Lower leg skin (tissue), 4 donors: ENCODE data around the gene BTN3A1. TPM values are rescaled to one million over a fixed set of nuclear protein-coding genes. Genes with fewer than 3 reads are reported as not detected.
"Not testable (repeated sequence)": the region's sequence is repeated elsewhere in the genome, so short reads cannot be mapped to it uniquely, and the experiment has no call there.

Experiments
- DNase-seq, 2 donors: peaks; one replicate each; pipeline ENCODE4 v3.0.0-alpha.2; 2019; ENCODE audit warnings: low spot score in 2 of 2
- H3K4me3 ChIP-seq: fragments of 200-600 bp; sonication (generic); 2 replicates; pipeline ENCODE4 v1.5.1; 2017; ENCODE audit warnings: mild to moderate bottlenecking, low read depth; ENCODE audit not compliant: poor library complexity, severe bottlenecking
- POLR2A ChIP-seq, 2 donors: fragments of 450-650 bp; IDR thresholded peaks; one replicate each; pipeline ENCODE4 v1.6.1; 2016 to 2017; ENCODE audit warnings: antibody characterized with exemption in 2 of 2, mild to moderate bottlenecking in 1 of 2, moderate library complexity in 1 of 2
- WGBS, 2 donors: methylation state at CpG; one replicate each; pipeline ENCODE4 v1.1.5; 2018; 5-methylcytosine and 5-hydroxymethylcytosine counted together
- intact Hi-C: fragments of 100-400 bp; cut with DNase I; formaldehyde crosslinking; loops from one replicate; pipeline ENCODE4 v1.15.0; 2023; ENCODE audit warnings: low total_unique reads
- total RNA-seq, 4 donors: library from RNA; depleted of rRNA; stranded (reverse); fragments of >200 nt; gene quantifications; one replicate each; pipeline ENCODE4 v1.1.0, GENCODE V29; 2016
- TF ChIP-seq, protein P1 (sequence below), 3 donors: fragments of 450-650 bp; IDR thresholded peaks; one replicate each; pipeline ENCODE4 v1.5.1; 2016; ENCODE audit warnings: antibody characterized with exemption in 3 of 3, mild to moderate bottlenecking in 3 of 3, moderate library complexity in 2 of 3

The BTN3A1 gene
- total RNA-seq, 4 donors from 2014 or later, result 10.4 to 17.7 (median 15.1) TPM

DNA sequence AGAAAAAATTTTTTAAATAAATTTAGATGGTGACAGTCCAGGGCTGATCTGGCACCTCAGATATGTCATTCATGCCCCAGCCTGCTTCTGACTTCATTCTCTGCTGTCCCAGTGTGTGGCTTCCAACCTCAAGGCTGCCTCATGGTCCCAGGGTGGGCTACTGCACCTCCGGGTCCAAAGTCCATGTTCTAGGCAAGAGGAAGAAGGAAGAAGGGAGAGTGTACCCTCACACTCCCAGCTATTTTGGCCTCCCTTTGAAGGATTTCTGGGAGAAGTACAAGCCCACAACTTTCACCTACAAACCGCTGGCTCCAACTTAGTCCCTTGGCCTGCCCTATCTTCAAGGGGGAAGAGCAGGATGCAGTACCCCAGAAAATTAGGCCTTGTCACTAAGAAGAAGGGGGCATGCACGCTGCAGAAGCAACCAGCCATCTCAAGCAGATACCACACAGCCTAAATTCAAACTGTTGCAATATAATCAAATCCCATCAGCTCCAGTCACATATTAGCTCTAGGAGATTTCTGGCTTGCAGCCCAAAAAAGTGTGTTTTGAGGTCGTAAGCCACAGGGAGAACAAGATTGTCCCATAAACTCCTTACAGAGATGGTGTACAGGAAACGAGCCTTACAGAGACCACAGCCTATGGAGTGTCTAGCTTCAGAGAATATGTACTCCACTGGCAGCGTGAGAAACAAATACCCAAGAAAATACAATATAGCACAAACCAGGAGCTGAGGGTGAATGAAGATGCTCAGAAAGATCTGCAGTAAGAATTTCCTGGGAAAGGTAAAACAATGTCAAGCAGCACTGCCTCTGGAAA lies 38.0 kb upstream of the BTN3A1 start:
- no peak for DNase-seq
- no peak overlapping the region for H3K4me3 ChIP-seq
- 47 to 52% methylated on average over 6 of the region's 6 CpGs for WGBS, 2 donors
- intact Hi-C loops, result no loop called here
- TF ChIP-seq, protein P1, sequence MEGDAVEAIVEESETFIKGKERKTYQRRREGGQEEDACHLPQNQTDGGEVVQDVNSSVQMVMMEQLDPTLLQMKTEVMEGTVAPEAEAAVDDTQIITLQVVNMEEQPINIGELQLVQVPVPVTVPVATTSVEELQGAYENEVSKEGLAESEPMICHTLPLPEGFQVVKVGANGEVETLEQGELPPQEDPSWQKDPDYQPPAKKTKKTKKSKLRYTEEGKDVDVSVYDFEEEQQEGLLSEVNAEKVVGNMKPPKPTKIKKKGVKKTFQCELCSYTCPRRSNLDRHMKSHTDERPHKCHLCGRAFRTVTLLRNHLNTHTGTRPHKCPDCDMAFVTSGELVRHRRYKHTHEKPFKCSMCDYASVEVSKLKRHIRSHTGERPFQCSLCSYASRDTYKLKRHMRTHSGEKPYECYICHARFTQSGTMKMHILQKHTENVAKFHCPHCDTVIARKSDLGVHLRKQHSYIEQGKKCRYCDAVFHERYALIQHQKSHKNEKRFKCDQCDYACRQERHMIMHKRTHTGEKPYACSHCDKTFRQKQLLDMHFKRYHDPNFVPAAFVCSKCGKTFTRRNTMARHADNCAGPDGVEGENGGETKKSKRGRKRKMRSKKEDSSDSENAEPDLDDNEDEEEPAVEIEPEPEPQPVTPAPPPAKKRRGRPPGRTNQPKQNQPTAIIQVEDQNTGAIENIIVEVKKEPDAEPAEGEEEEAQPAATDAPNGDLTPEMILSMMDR (IDR thresholded peaks at IDR 0.05), result no peak
- TF ChIP-seq POLR2A (IDR thresholded peaks at IDR 0.05), result no peak

DNA sequence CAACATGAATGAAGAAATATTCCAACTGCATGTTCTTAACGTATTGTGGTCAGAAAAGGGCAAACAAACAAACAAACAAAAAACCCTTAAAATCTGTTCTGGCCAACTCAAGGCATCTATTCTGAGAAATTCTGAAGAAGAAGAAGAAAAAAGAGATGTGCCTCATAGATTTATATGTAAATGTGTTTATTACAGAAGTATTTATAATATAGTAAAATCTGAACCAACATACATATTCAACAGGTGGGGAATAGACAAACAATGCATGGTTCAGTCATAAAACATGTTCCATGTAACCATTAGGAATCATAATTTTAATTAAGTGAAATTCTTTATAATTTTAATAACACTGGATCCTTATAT lies 36.5 kb upstream of the BTN3A1 start:
- 0% methylated on average over 1 of the region's 1 CpG for WGBS, 2 donors
- no peak for TF ChIP-seq POLR2A (IDR thresholded peaks at IDR 0.05)
- no peak for DNase-seq
- peak overlapping the region; percentile 68 for H3K4me3 ChIP-seq
- intact Hi-C loops, result no loop called here

GRCh38 chr6:26366504-26366903 lies 35.6 kb upstream of the BTN3A1 start:
- intact Hi-C loops, result no loop called here
- no peak for DNase-seq
- no peak overlapping the region for H3K4me3 ChIP-seq
- 82 to 83% methylated on average over 1 of the region's 1 CpG for WGBS, 2 donors
- TF ChIP-seq POLR2A (IDR thresholded peaks at IDR 0.05), result no peak
- TF ChIP-seq, protein P1 (IDR thresholded peaks at IDR 0.05), result no peak

DNA sequence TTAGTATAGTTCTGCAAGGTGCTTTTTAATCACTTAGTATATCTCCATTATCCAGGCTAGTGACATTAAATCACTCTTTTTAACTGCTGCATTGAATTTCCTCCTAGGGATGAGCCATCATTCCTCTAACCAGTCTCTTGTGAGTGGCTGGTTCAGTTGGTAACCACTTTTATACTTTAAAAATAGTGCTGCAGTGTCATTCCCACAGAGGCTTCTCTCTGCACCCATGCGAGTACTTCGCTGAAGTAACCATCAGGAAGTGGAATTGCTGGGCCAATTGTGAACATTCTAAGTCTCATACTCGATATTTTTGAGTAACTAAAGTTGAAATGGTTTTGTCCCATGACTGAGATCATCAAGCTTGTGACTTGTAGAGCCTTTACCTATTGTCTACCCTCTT lies 35.0 kb upstream of the BTN3A1 start:
- no peak overlapping the region for H3K4me3 ChIP-seq

GRCh38 chr6:26371813-26372212 lies 30.3 kb upstream of the BTN3A1 start:
- 82 to 84% methylated on average over 4 of the region's 4 CpGs for WGBS, 2 donors
- intact Hi-C loops, H3K4me3 ChIP-seq, DNase-seq: not testable (repeated sequence)

More for the DNA sequence above, 35.0 kb upstream of the BTN3A1 start:
- DNase-seq, result no peak
- TF ChIP-seq, protein P1 (IDR thresholded peaks at IDR 0.05), result no peak
- no peak for TF ChIP-seq POLR2A (IDR thresholded peaks at IDR 0.05)
- WGBS, 2 donors, result 88 to 89% methylated on average over 3 of the region's 3 CpGs
- intact Hi-C loops, result no loop called here

DNA sequence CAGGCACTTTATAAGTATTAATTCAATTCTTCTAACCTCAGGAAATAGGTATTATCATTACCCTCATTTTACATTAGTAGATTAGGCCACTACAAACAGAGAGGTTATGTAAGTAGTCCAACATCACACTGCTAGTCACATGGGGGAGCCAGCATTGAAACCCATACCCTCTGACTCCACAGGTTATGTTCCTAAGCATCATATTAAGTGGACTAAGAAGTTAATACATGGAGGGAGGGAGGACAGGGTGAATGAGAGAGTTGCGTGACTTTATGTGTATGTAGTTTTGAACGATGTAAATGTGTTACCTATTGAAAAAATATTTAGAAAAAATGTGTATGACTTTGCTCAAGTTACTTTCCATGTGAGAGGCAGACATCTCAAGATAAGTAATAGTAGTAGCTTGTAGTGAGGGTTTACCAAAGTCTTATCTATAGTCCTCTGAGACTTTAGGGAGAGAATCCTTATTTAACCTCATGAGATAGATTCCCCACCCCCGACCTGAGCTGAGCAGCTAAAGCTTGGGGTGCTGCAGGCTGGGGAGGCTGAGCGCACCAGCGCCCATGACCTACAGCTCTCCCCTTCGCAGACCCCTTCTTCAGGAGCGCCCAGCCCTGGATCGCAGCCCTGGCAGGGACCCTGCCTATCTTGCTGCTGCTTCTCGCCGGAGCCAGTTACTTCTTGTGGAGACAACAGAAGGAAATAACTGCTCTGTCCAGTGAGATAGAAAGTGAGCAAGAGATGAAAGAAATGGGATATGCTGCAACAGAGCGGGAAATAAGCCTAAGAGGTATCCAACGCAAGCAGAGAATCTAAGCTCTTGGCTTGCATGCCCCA lies 29.5 kb upstream of the BTN3A1 start:
- no peak for TF ChIP-seq POLR2A (IDR thresholded peaks at IDR 0.05)
- TF ChIP-seq, protein P1 (IDR thresholded peaks at IDR 0.05), result no peak
- intact Hi-C loops, result no loop called here
- no peak for DNase-seq
- H3K4me3 ChIP-seq, result no peak overlapping the region
- 64 to 66% methylated on average over 12 of the region's 12 CpGs for WGBS, 2 donors
